K562 (cell line): ENCODE results near the gene ZMYM4. TPM values are rescaled to one million over a fixed set of nuclear protein-coding genes. Genes with fewer than 3 reads are reported as not detected.

Experiments used
- ATAC-seq: fragments of 200-7000 bp; cut with Tn5 transposase; 3 replicates; pipeline ENCODE4 v1.9.1; 2020; ENCODE audit warnings: moderate library complexity
- BruUV-seq: library from RNA; stranded (reverse); fragments of 400-500 nt; replicated peaks from 2 replicates; lab custom pipeline; 2021; lab: Mats Ljungman, UMichigan
- CTCF ChIA-PET: fragments of 300-600 bp; formaldehyde crosslinking; extraction: SDS; loops from one replicate; lab custom pipeline; 2021; ENCODE audit warnings: low intra/inter-chr PET ratio; lab: Yijun Ruan, JAX
- POLR2A ChIA-PET: fragments of 300-600, 350-650 bp; sonication (Branson Sonifier 250); formaldehyde crosslinking; extraction: SDS; loops from one replicate; lab custom pipeline; 2021; ENCODE audit warnings: antibody characterized with exemption, inconsistent platforms; lab: Yijun Ruan, JAX
- DNase-seq, 4 experiments: peaks; one replicate each; pipeline versions ENCODE4 v3.0.0 to v3.0.0-alpha.2; 2011 to 2018; ENCODE audit warnings: low spot score in 3 of 4, mixed read lengths in 3 of 4; ENCODE audit errors: extremely low read depth in 1 of 4
- FAIRE-seq: peaks from 2 replicates; lab custom pipeline; 2011; peaks lifted over from hg19 to GRCh38; lab: Jason Lieb, UNC
- H2AFZ ChIP-seq: 2 replicates; pipeline ENCODE4 v1.6.0; 2011; ENCODE audit warnings: low read depth, low read length, control low read depth, inconsistent platforms
- H3K27ac ChIP-seq: fragments of 200-600 bp; 3 replicates; pipeline ENCODE4 v1.8.0; 2011; ENCODE audit warnings: low read depth, mild to moderate bottlenecking, control low read depth, inconsistent platforms, low read length, moderate library complexity, mixed read lengths; ENCODE audit errors: extremely low read depth
- H3K27me3 ChIP-seq, 2 experiments: fragments of 300-600 bp in 1 of 2; 2 replicates in 1 of 2; 3 replicates in 1 of 2; pipeline versions ENCODE4 v1.6.0 to v1.8.0; 2011; ENCODE audit warnings: inconsistent platforms in 2 of 2, low read length in 2 of 2, mild to moderate bottlenecking in 1 of 2, mixed read lengths in 1 of 2, moderate library complexity in 1 of 2; ENCODE audit not compliant: control insufficient read depth in 2 of 2, insufficient read depth in 2 of 2
- H3K36me3 ChIP-seq: fragments of 300-600 bp; 3 replicates; pipeline ENCODE4 v1.8.0; 2011; ENCODE audit warnings: mild to moderate bottlenecking, low read length, inconsistent platforms; ENCODE audit not compliant: control insufficient read depth, insufficient read depth
- H3K4me1 ChIP-seq, 2 experiments: fragments of 200-600 bp in 1 of 2; replicated peaks in 1 of 2; 2 replicates in 1 of 2; 3 replicates in 1 of 2; pipeline versions ENCODE4 v1.5.1 to v1.8.0; 2011; ENCODE audit warnings: inconsistent platforms in 2 of 2, low read length in 2 of 2, mild to moderate bottlenecking in 1 of 2, mixed read lengths in 1 of 2, moderate library complexity in 1 of 2; ENCODE audit not compliant: control insufficient read depth in 2 of 2, insufficient read depth in 2 of 2
- H3K4me2 ChIP-seq: 2 replicates; pipeline ENCODE4 v1.6.1; 2011; ENCODE audit warnings: low read length, control low read depth, inconsistent platforms, mixed read lengths; ENCODE audit not compliant: insufficient read depth
- H3K4me3 ChIP-seq: fragments of 200-600 bp; sonication (generic), shearing (Covaris generic); 2 replicates; pipeline ENCODE4 v1.5.1; 2016; ENCODE audit warnings: control low read depth, inconsistent platforms
- H3K79me2 ChIP-seq: fragments of 200-600 bp; 3 replicates; pipeline ENCODE4 v1.8.0; 2011; ENCODE audit warnings: low read length, inconsistent platforms; ENCODE audit not compliant: control insufficient read depth, insufficient read depth
- H3K9ac ChIP-seq, 2 experiments: 2 replicates each; pipeline versions ENCODE4 v1.6.0 to v1.6.1; 2011; ENCODE audit warnings: low read depth in 2 of 2, low read length in 2 of 2, control low read depth in 1 of 2, inconsistent platforms in 1 of 2, mild to moderate bottlenecking in 1 of 2, mixed read lengths in 1 of 2; ENCODE audit not compliant: insufficient read depth in 1 of 2
- H3K9me1 ChIP-seq: one replicate; pipeline ENCODE4 v1.6.0; 2011; ENCODE audit warnings: inconsistent platforms, mild to moderate bottlenecking, low read length, moderate library complexity; ENCODE audit not compliant: control insufficient read depth, insufficient read depth
- H3K9me3 ChIP-seq: replicated peaks from 2 replicates; pipeline ENCODE4 v1.5.1; 2011; ENCODE audit warnings: low read depth, low read length, inconsistent platforms; ENCODE audit not compliant: control insufficient read depth, insufficient read depth
- H4K20me1 ChIP-seq: replicated peaks from 2 replicates; pipeline ENCODE4 v1.6.1; 2011; ENCODE audit warnings: low read length, inconsistent platforms, mixed read lengths; ENCODE audit not compliant: control insufficient read depth, insufficient read depth
- DMBX1 ChIP-seq: fragments of 250-450 bp; sonication (Bioruptor Pico); IDR thresholded peaks from 2 replicates; pipeline ENCODE4 v1.8.0; 2022; ENCODE audit warnings: inconsistent platforms, mild to moderate bottlenecking, moderate library complexity, borderline replicate concordance
- ETS2 ChIP-seq: IDR thresholded peaks from 2 replicates; pipeline ENCODE4 v1.6.1; 2016; ENCODE audit warnings: borderline replicate concordance, missing genetic modification characterization, mild to moderate bottlenecking, moderate library complexity, missing compliant biosample characterization; ENCODE audit not compliant: poor library complexity, severe bottlenecking
- JUN ChIP-seq, 2 experiments: sonication (generic) in 1 of 2; formaldehyde crosslinking in 1 of 2; IDR thresholded peaks; 2 replicates each; pipeline versions ENCODE4 v1.6.1 to v1.8.0; 2012 to 2022; ENCODE audit warnings: borderline replicate concordance in 2 of 2, mild to moderate bottlenecking in 2 of 2, improper control_type of control experiment in 1 of 2, low read depth in 1 of 2, low read length in 1 of 2, missing genetic modification reagents in 1 of 2
- MYBL2 ChIP-seq, 2 experiments: fragments of 450-650 bp in 1 of 2; sonication (generic) in 1 of 2; formaldehyde crosslinking in 1 of 2; IDR thresholded peaks; 2 replicates each; pipeline versions ENCODE4 v1.6.1 to v1.8.1; 2017 to 2022; ENCODE audit warnings: borderline replicate concordance in 1 of 2, inconsistent platforms in 1 of 2, low read depth in 1 of 2, mild to moderate bottlenecking in 1 of 2, missing genetic modification reagents in 1 of 2, moderate library complexity in 1 of 2
- NR2F6 ChIP-seq: fragments of 450-650 bp; formaldehyde crosslinking; IDR thresholded peaks from 2 replicates; pipeline ENCODE4 v1.4.0; 2020; ENCODE audit warnings: mild to moderate bottlenecking
- SMARCB1 ChIP-seq: IDR thresholded peaks from 2 replicates; pipeline ENCODE4 v1.6.1; 2011; ENCODE audit warnings: improper control_type of control experiment, low read depth; ENCODE audit not compliant: insufficient read length
- TARDBP ChIP-seq: fragments of 450-650 bp; IDR thresholded peaks from 2 replicates; pipeline ENCODE4 v1.6.1; 2016
- ZKSCAN3 ChIP-seq: fragments of 250-450 bp; sonication (Bioruptor Pico); IDR thresholded peaks from 2 replicates; pipeline ENCODE4 v1.4.0; 2020
- ZNF586 ChIP-seq: fragments of 450-650 bp; formaldehyde crosslinking; conservative IDR thresholded peaks from 2 replicates; pipeline ENCODE4 v1.4.0; 2020; ENCODE audit warnings: mild to moderate bottlenecking, moderate library complexity
- ZNF668 ChIP-seq: fragments of 250-450 bp; sonication (Bioruptor Pico); IDR thresholded peaks from 2 replicates; pipeline ENCODE4 v1.8.0; 2022; ENCODE audit warnings: mild to moderate bottlenecking, inconsistent platforms
- ZNF75A ChIP-seq: fragments of 450-650 bp; formaldehyde crosslinking; IDR thresholded peaks from 2 replicates; pipeline ENCODE4 v1.4.0; 2020; ENCODE audit warnings: mild to moderate bottlenecking
- WGBS: fragments of 100-300 bp; shearing (Covaris generic); methylation state at CpG from one replicate; pipeline ENCODE4 v1.1.6; 2016; ENCODE audit warnings: low coverage, mixed read lengths; ENCODE audit not compliant: insufficient coverage; ENCODE audit errors: missing lambda C conversion rate; 5-methylcytosine and 5-hydroxymethylcytosine counted together
- in situ Hi-C: fragments of 300-500 bp; cut with MboI; formaldehyde crosslinking; loops from 4 replicates; pipeline ENCODE4 v1.15.0; 2018; ENCODE audit warnings: inconsistent platforms, mixed read lengths
- intact Hi-C: fragments of 100-400 bp; cut with micrococcal nuclease; formaldehyde crosslinking; loops from 2 replicates; pipeline ENCODE4 v1.14.2; 2022
- polyA plus RNA-seq, 8 experiments: library from polyadenylated mRNA; depleted of rRNA in 4 of 8; stranded (reverse) in 5 of 8; unstranded in 3 of 8; fragments of >200 nt; fragmentation: Nextera tagmentation in 2 of 8; fragmentation: Illumina TruSeq in 1 of 8; extraction: Ambion mirVana in 2 of 8; extraction: Trizol in 1 of 8; gene quantifications; 2 replicates each; pipeline versions ENCODE4 v1.2.1 to v1.2.3, GENCODE V29; 2011 to 2014; ENCODE audit warnings: inconsistent platforms in 1 of 8, missing spikeins in 1 of 8
- total RNA-seq, 7 experiments: library from RNA; depleted of rRNA in 6 of 7; stranded (reverse); fragments of >200 nt in 6 of 7; fragmentation: Illumina TruSeq in 2 of 7; extraction: Trizol in 2 of 7; gene quantifications; 2 replicates each; pipeline versions ENCODE4 v1.2.1 to v1.2.3, GENCODE V29; 2011 to 2021; ENCODE audit warnings: low replicate concordance in 1 of 7
- TF ChIP-seq, protein P1 (sequence below): sonication (generic); formaldehyde crosslinking; IDR thresholded peaks from 2 replicates; pipeline ENCODE4 v1.8.1; 2023; ENCODE audit warnings: missing genetic modification reagents, mild to moderate bottlenecking, borderline replicate concordance
- TF ChIP-seq, protein P2 (sequence below): sonication (generic); formaldehyde crosslinking; IDR thresholded peaks from 2 replicates; pipeline ENCODE4 v1.8.1; 2022; ENCODE audit warnings: missing genetic modification reagents

The ZMYM4 gene
- total and polyA plus RNA-seq, 9 of the 15 experiments (the other 6 are each of a cell fraction or from before 2014, with no cell fraction given) = 15.2 to 77.2 (median 63.3) TPM

DNA sequence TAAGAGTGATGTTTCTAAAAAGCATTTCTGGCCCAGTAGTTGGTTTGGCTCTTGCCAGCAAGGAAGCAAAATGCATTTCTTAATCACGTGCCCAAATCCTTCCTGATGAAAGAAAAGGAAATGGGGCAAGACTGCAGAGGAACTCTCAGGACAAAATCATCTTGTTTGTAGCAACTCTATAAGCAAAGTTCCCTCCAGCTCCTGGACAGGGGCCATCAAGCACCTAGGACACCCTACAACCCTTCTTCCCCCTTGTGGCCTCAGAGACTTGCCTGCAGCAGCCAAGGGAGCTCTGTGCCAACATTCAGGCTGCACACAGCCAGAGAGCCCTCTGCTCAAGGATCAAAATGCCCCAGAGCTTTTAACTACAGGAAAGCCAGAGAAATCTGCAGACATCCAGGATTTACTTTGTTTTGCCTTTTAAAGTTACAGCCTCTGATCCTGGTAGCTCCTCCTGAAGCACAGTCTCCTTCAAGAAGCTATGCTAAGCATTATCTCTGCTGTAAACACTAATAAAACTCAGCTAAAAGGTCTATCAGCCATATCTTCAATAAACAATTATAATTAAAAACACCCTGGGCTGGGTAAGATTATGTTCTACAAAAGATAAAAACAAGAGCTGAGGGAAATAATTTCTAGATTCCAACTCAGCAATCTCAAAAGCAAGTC is 183.7 kb downstream of the ZMYM4 start (continued):
- TF ChIP-seq, protein P1, sequence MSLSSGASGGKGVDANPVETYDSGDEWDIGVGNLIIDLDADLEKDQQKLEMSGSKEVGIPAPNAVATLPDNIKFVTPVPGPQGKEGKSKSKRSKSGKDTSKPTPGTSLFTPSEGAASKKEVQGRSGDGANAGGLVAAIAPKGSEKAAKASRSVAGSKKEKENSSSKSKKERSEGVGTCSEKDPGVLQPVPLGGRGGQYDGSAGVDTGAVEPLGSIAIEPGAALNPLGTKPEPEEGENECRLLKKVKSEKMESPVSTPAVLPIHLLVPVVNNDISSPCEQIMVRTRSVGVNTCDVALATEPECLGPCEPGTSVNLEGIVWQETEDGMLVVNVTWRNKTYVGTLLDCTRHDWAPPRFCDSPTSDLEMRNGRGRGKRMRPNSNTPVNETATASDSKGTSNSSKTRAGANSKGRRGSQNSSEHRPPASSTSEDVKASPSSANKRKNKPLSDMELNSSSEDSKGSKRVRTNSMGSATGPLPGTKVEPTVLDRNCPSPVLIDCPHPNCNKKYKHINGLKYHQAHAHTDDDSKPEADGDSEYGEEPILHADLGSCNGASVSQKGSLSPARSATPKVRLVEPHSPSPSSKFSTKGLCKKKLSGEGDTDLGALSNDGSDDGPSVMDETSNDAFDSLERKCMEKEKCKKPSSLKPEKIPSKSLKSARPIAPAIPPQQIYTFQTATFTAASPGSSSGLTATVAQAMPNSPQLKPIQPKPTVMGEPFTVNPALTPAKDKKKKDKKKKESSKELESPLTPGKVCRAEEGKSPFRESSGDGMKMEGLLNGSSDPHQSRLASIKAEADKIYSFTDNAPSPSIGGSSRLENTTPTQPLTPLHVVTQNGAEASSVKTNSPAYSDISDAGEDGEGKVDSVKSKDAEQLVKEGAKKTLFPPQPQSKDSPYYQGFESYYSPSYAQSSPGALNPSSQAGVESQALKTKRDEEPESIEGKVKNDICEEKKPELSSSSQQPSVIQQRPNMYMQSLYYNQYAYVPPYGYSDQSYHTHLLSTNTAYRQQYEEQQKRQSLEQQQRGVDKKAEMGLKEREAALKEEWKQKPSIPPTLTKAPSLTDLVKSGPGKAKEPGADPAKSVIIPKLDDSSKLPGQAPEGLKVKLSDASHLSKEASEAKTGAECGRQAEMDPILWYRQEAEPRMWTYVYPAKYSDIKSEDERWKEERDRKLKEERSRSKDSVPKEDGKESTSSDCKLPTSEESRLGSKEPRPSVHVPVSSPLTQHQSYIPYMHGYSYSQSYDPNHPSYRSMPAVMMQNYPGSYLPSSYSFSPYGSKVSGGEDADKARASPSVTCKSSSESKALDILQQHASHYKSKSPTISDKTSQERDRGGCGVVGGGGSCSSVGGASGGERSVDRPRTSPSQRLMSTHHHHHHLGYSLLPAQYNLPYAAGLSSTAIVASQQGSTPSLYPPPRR (CRISPR knock-in tag) = no peak

- H3K27ac ChIP-seq = no peak overlapping the region
- no peaks in the 10 kb centered on the region for H3K79me2 ChIP-seq
- in situ Hi-C loops = no loop called here
- intact Hi-C loops = loop anchor here (5.0 kb wide), 1 partner anchor 264 kb away; the partner anchor contains the start of gene C1orf216
- no peak overlapping the region for H3K4me3 ChIP-seq
- H3K4me2 ChIP-seq = no peak overlapping the region
- H3K9ac ChIP-seq = no peak overlapping the region
- no peak overlapping the region for H2AFZ ChIP-seq
- BruUV-seq = no TSS peak
- no peaks in the 10 kb centered on the region for H3K9me3 ChIP-seq
- H3K27me3 ChIP-seq = no peaks in the 10 kb centered on the region
- ATAC-seq (no peak), FAIRE-seq (no peak), DNase-seq (no peak)
- 89% methylated on average over 2 of the region's 2 CpGs for WGBS
- no peaks in the 10 kb centered on the region for H3K9me1 ChIP-seq
- H4K20me1 ChIP-seq = no peaks in the 10 kb centered on the region
- H3K4me1 ChIP-seq = no peaks in the 10 kb centered on the region
- ChIA-PET POLR2A (interaction anchor here (0.6 to 1.5 kb wide), 2 partner anchors 99 to 112 kb away, joined by 4 to 6 read pairs; no protein-coding TSS in a partner anchor), CTCF (interaction anchor here (2.5 to 4.0 kb wide), 3 partner anchors 92 to 321 kb away, joined by 13 to 40 read pairs (median 16); no protein-coding TSS in a partner anchor)
- peaks cover 73% of the 10 kb centered on the region for H3K36me3 ChIP-seq
- TF ChIP-seq DMBX1 (CRISPR knock-in tag) (no peak), SMARCB1 (no peak), JUN (IDR thresholded peaks at IDR 0.05; ENCODE audit: borderline replicate concordance, low read depth, low read length) (no peak), JUN (CRISPR knock-in tag; IDR thresholded peaks at IDR 0.05; ENCODE audit: borderline replicate concordance) (no peak), ETS2 (no peak), NR2F6 (no peak), ZNF668 (CRISPR knock-in tag) (no peak), ZNF586 (no peak), MYBL2 (IDR thresholded peaks at IDR 0.05; ENCODE audit: low read depth) (no peak), MYBL2 (CRISPR knock-in tag; IDR thresholded peaks at IDR 0.05; ENCODE audit: borderline replicate concordance) (no peak), TARDBP (no peak), ZNF75A (CRISPR knock-in tag) (no peak), ZKSCAN3 (CRISPR knock-in tag) (no peak)
- TF ChIP-seq, protein P2, sequence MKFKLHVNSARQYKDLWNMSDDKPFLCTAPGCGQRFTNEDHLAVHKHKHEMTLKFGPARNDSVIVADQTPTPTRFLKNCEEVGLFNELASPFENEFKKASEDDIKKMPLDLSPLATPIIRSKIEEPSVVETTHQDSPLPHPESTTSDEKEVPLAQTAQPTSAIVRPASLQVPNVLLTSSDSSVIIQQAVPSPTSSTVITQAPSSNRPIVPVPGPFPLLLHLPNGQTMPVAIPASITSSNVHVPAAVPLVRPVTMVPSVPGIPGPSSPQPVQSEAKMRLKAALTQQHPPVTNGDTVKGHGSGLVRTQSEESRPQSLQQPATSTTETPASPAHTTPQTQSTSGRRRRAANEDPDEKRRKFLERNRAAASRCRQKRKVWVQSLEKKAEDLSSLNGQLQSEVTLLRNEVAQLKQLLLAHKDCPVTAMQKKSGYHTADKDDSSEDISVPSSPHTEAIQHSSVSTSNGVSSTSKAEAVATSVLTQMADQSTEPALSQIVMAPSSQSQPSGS (CRISPR knock-in tag) = no peak
Measured at GRCh38 chr1:35453031-35453430, 184.5 kb downstream of the ZMYM4 start.
